Neutrophil (primary cell): ENCODE data around the gene CPED1.
A peak's percentile ranks its signal among the peaks of the same experiment; 100 is the strongest.

Experiments used
- H3K27ac ChIP-seq: fragments of 200-600 bp; sonication (generic); 2 replicates; pipeline ENCODE4 v1.5.1; 2016; ENCODE audit warnings: mild to moderate bottlenecking, moderate library complexity
- H3K27me3 ChIP-seq: fragments of 200-600 bp; sonication (generic); 2 replicates; pipeline ENCODE4 v1.6.0; 2016; ENCODE audit warnings: mild to moderate bottlenecking
- H3K36me3 ChIP-seq: fragments of 200-600 bp; sonication (generic); 2 replicates; pipeline ENCODE4 v1.5.1; 2017
- H3K4me1 ChIP-seq, 2 experiments: fragments of 200-600 bp in 1 of 2; sonication (generic) in 1 of 2; 1 replicate in 1 of 2; 2 replicates in 1 of 2; pipeline versions ENCODE4 v1.5.1 to v1.6.1; 2013 to 2016; ENCODE audit warnings: low read depth in 1 of 2, low read length in 1 of 2, mild to moderate bottlenecking in 1 of 2, moderate library complexity in 1 of 2; ENCODE audit not compliant: control insufficient read depth in 1 of 2, insufficient read depth in 1 of 2
- H3K4me3 ChIP-seq, 2 experiments: fragments of 200-600 bp in 1 of 2; sonication (generic) in 1 of 2; 1 replicate in 1 of 2; 2 replicates in 1 of 2; pipeline ENCODE4 v1.5.1; 2013 to 2016; ENCODE audit warnings: low read depth in 1 of 2, low read length in 1 of 2, mild to moderate bottlenecking in 1 of 2, moderate library complexity in 1 of 2
- H3K9me3 ChIP-seq: fragments of 200-600 bp; sonication (generic); 2 replicates; pipeline ENCODE4 v1.5.1; 2016
- CTCF ChIP-seq: fragments of 200-600 bp; sonication (generic); IDR thresholded peaks from 2 replicates; pipeline ENCODE4 v1.5.1; 2016; ENCODE audit warnings: antibody characterized with exemption

Gene CPED1

DNA sequence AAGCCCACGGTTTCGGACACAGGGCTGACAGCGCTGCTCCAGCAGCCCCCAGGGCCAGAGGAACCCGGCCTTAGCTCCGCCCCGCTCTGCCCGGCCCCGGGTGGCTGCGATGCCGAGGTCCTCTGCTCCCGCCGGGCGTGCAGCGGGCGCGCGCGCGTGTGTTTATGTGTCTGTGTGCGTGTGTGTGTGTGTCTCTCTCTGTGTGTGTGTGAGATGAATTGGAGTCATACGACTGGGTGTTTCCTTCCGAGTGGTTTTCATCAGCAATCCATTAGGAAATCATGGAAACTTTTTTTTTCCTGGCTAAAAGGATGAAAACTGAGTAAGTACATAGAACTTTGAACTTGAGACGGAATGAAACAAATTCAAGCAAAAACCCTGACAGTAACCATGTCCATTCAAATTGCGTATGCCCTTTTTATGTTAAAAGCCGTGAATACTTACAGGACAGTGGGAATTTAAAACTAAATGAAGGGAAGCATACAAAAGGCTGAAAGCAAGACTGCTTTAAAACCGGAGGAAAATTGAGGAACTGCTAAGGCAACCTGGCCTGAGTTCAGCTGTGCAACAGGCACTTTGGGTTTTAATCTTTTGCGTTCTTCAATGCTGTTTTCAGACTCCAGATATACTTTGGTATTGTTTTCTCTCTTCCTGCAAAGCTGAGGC lies at the start of gene CPED1:
CPED1 (plus strand) TSS at position 121 of the 666 bp plus-strand sequence. CDS start 911 bp downstream, outside the sequence.
- peaks cover 15 to 20% of the 10 kb centered on the region in 2 experiments for H3K4me1 ChIP-seq
- peak within 1 kb of the TSS; percentile 34 to 53 for H3K4me3 ChIP-seq
- H3K27me3 ChIP-seq, result peaks cover 66% of the 10 kb centered on the region
- TF ChIP-seq CTCF, result no peak
- H3K27ac ChIP-seq, result no peak within 1 kb of the TSS
- H3K9me3 ChIP-seq, result no peaks in the 10 kb centered on the region
- H3K36me3 ChIP-seq, result no peaks in the 10 kb centered on the region

DNA sequence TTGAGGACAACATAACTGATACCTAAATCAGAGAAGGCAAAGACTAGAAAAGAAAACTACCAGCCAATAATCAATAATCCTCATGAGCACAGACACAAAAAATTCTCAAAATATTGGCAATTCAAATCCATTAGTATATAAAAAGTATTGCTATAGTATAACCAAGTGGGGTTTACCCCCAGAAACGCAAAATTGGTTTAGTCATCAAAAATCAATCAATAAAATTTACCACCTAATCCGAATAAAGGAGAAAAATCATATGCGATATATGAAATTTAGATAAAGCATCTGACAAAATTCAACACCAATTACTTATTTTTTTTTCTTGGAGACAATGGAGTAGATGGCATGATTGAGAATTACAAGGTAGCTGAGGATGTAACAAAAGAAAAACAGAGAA lies 49.2 kb upstream of the CPED1 start:
- no peak for TF ChIP-seq CTCF
- Histone ChIP-seq H3K4me3 (no peak overlapping the region), H3K4me1 (no peaks in the 10 kb centered on the region), H3K27me3 (no peaks in the 10 kb centered on the region), H3K27ac (no peak overlapping the region), H3K36me3 (no peaks in the 10 kb centered on the region), H3K9me3 (no peaks in the 10 kb centered on the region)

GRCh38 chr7:120941064-120941463 lies 47.4 kb upstream of the CPED1 start:
- H3K4me3 ChIP-seq, result no peak overlapping the region
- no peaks in the 10 kb centered on the region for H3K9me3 ChIP-seq
- no peaks in the 10 kb centered on the region for H3K27me3 ChIP-seq
- H3K36me3 ChIP-seq, result no peaks in the 10 kb centered on the region
- H3K27ac ChIP-seq, result no peak overlapping the region
- H3K4me1 ChIP-seq, result no peaks in the 10 kb centered on the region
- TF ChIP-seq CTCF, result no peak

DNA sequence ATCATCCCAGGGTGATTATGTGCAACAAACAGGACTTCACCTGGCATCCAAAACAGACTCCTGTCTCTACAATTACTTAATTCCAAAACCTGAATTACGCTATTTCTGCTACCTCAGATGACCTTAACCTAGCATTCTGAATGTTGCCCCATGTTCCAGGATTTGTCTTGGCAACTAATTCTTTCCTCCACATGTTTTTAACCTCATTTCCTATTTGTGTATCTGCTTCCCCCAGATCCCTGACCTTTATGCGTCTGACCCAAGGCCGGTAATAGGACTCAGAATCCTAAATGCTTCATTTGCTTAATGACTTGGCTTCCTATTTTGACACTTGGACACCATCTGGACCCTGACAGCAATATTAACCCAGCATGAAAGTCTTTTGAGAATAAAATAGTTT lies 46.7 kb upstream of the CPED1 start:
- H3K4me1 ChIP-seq, result no peaks in the 10 kb centered on the region
- TF ChIP-seq CTCF, result no peak
- no peak overlapping the region for H3K27ac ChIP-seq
- no peaks in the 10 kb centered on the region for H3K27me3 ChIP-seq
- no peak overlapping the region for H3K4me3 ChIP-seq
- H3K36me3 ChIP-seq, result no peaks in the 10 kb centered on the region
- H3K9me3 ChIP-seq, result no peaks in the 10 kb centered on the region

- no peaks in the 10 kb centered on the region for H3K9me3 ChIP-seq
- H3K4me3 ChIP-seq, result no peak overlapping the region
- no peak for TF ChIP-seq CTCF
- H3K4me1 ChIP-seq, result no peaks in the 10 kb centered on the region
- no peak overlapping the region for H3K27ac ChIP-seq
- no peaks in the 10 kb centered on the region for H3K36me3 ChIP-seq
- no peaks in the 10 kb centered on the region for H3K27me3 ChIP-seq
Measured at GRCh38 chr7:120942861-120943260, 45.6 kb upstream of the CPED1 start.
